Loucy (cell line): ENCODE measurements around the gene GATA1.

ENCODE experiments used
- H2AFZ ChIP-seq: fragments of 200-600 bp; sonication (generic); 2 replicates; pipeline ENCODE4 v1.6.0; 2016; ENCODE audit warnings: antibody characterized with exemption, mild to moderate bottlenecking, low read length, moderate library complexity
- H3F3A ChIP-seq: fragments of 200-600 bp; 2 replicates; pipeline ENCODE4 v1.6.0; 2016; ENCODE audit warnings: antibody characterized with exemption, low read depth, mild to moderate bottlenecking
- H3K27me3 ChIP-seq: fragments of 200-600 bp; sonication (generic); 2 replicates; pipeline ENCODE4 v1.6.1; 2014; ENCODE audit warnings: low read length, mild to moderate bottlenecking; ENCODE audit not compliant: insufficient read depth, poor library complexity, severe bottlenecking
- H3K36me3 ChIP-seq: fragments of 200-600 bp; sonication (generic); 2 replicates; pipeline ENCODE4 v1.6.1; 2016; ENCODE audit warnings: low read length; ENCODE audit not compliant: insufficient read depth
- H3K4me1 ChIP-seq: fragments of 200-600 bp; sonication (generic); 2 replicates; pipeline ENCODE4 v1.5.1; 2014; ENCODE audit warnings: low read length, mild to moderate bottlenecking; ENCODE audit not compliant: insufficient read depth, poor library complexity, severe bottlenecking
- H3K4me2 ChIP-seq: fragments of 200-600 bp; sonication (generic); 2 replicates; pipeline ENCODE4 v1.6.0; 2014; ENCODE audit warnings: antibody characterized with exemption, low read length, low read depth, mild to moderate bottlenecking; ENCODE audit not compliant: poor library complexity, severe bottlenecking
- H3K4me3 ChIP-seq: fragments of 200-600 bp; sonication (generic); 2 replicates; pipeline ENCODE4 v1.5.1; 2014; ENCODE audit warnings: low read length, mild to moderate bottlenecking, mixed read lengths; ENCODE audit not compliant: poor library complexity, severe bottlenecking
- H3K79me2 ChIP-seq: fragments of 200-600 bp; sonication (generic); 2 replicates; pipeline ENCODE4 v1.6.1; 2014; ENCODE audit warnings: low read length; ENCODE audit not compliant: insufficient read depth
- H3K9ac ChIP-seq: fragments of 200-600 bp; sonication (generic); 2 replicates; pipeline ENCODE4 v1.6.0; 2014; ENCODE audit warnings: mild to moderate bottlenecking, low read depth, low read length, moderate library complexity; ENCODE audit not compliant: poor library complexity, severe bottlenecking
- H3K9me2 ChIP-seq: fragments of 200-600 bp; sonication (generic); replicated peaks from 2 replicates; pipeline ENCODE4 v1.6.1; 2016; ENCODE audit warnings: low read depth, low read length, mixed read lengths
- H3K9me3 ChIP-seq: fragments of 200-600 bp; sonication (generic); 2 replicates; pipeline ENCODE4 v1.6.1; 2014; ENCODE audit warnings: mild to moderate bottlenecking, antibody characterized with exemption, low read length, low read depth; ENCODE audit not compliant: insufficient read depth
- H4K20me1 ChIP-seq: fragments of 200-600 bp; sonication (generic); 2 replicates; pipeline ENCODE4 v1.6.0; 2014; ENCODE audit warnings: antibody characterized with exemption, low read length, mild to moderate bottlenecking; ENCODE audit not compliant: insufficient read depth, poor library complexity, severe bottlenecking
- EZH2phosphoT487 ChIP-seq: fragments of 200-600 bp; IDR thresholded peaks from 2 replicates; pipeline ENCODE4 v1.6.1; 2018; ENCODE audit warnings: antibody characterized with exemption, mild to moderate bottlenecking, moderate library complexity, borderline replicate concordance
- TF ChIP-seq, protein P1 (sequence below): fragments of 200-600 bp; sonication (generic); conservative IDR thresholded peaks from 2 replicates; pipeline ENCODE4 v1.5.1; 2014; ENCODE audit warnings: mild to moderate bottlenecking, antibody characterized with exemption, low read length

The GATA1 gene

DNA sequence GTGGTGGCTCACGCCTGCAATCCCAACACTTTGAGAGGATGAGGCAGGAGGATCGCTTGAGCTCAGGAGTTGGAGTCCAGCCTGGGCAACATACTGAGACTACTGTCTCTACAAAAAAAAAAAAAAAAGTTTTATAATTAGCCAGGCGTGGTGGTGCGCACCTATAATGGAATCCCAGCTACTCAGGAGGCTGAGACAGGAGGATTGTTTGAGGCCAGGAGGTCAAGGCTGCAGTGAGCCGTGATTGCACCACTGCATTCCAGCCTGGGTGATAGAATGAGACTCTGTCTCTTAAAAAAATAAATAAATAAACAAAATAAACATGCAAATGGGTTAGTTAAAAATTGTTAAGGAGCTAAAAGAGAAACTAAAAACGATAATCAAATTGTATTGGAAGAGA, 17.2 kb upstream of the GATA1 start:
- no peaks in the 10 kb centered on the region for H3K9me3 ChIP-seq
- H2AFZ ChIP-seq = no peak overlapping the region
- no peaks in the 10 kb centered on the region for H3K27me3 ChIP-seq

DNA sequence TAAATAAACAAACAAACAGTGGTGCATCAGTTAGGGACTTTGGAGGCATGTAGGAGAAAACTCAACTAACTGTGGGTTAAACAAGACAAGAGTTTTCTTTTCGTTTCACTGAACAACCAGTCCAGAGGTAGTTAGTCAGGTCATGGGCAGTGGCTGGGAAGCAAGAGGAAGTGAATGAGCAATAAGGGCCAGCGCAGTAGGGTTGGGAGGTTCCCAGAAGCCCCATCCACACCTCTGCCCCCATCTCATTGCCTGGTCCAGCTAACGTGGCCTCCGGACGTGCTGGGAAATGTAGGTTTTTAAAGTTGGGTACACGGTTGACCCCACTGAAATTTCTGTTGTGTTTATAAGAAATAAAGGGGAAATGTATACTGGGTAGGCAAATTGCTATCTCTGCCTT, 16.1 kb upstream of the GATA1 start:
- Histone ChIP-seq H4K20me1 (no peaks in the 10 kb centered on the region), H3F3A (no peaks in the 10 kb centered on the region), H3K27me3 (no peaks in the 10 kb centered on the region), H3K9me3 (no peaks in the 10 kb centered on the region), H3K36me3 (no peaks in the 10 kb centered on the region), H2AFZ (no peak overlapping the region), H3K9me2 (no peaks in the 10 kb centered on the region), H3K4me1 (no peaks in the 10 kb centered on the region), H3K4me3 (no peak overlapping the region), H3K9ac (no peak overlapping the region), H3K79me2 (no peaks in the 10 kb centered on the region), H3K4me2 (no peak overlapping the region)
- TF ChIP-seq, protein P1, sequence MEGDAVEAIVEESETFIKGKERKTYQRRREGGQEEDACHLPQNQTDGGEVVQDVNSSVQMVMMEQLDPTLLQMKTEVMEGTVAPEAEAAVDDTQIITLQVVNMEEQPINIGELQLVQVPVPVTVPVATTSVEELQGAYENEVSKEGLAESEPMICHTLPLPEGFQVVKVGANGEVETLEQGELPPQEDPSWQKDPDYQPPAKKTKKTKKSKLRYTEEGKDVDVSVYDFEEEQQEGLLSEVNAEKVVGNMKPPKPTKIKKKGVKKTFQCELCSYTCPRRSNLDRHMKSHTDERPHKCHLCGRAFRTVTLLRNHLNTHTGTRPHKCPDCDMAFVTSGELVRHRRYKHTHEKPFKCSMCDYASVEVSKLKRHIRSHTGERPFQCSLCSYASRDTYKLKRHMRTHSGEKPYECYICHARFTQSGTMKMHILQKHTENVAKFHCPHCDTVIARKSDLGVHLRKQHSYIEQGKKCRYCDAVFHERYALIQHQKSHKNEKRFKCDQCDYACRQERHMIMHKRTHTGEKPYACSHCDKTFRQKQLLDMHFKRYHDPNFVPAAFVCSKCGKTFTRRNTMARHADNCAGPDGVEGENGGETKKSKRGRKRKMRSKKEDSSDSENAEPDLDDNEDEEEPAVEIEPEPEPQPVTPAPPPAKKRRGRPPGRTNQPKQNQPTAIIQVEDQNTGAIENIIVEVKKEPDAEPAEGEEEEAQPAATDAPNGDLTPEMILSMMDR = no peak
- no peak for TF ChIP-seq EZH2phosphoT487

More for the DNA sequence above, 17.2 kb upstream of the GATA1 start:
- Histone ChIP-seq H3K9me2 (no peaks in the 10 kb centered on the region), H3K9ac (no peak overlapping the region), H3F3A (no peaks in the 10 kb centered on the region), H3K79me2 (no peaks in the 10 kb centered on the region), H3K36me3 (no peaks in the 10 kb centered on the region), H3K4me2 (no peak overlapping the region), H4K20me1 (no peaks in the 10 kb centered on the region), H3K4me3 (no peak overlapping the region), H3K4me1 (no peaks in the 10 kb centered on the region)
- no peak for TF ChIP-seq EZH2phosphoT487
- TF ChIP-seq, protein P1 = no peak

DNA sequence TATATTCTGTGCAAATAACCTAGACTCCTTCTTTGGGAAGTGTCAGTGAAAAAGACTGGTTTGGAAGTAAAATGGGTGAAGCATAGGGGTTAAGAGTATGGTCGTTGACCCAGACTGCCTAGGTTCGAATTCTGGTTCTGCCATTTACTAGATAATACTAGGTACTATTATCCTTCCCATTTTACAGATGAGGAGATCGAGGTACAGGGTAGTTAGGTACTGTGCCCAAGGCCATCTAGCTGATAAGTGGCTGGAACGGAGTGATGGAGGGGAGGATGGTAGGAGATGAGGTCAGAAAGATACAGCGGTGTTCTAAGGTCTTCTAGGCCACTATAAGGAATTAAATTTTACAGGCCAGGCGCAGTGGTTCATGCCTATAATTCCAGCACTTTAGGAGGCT, 13.8 kb upstream of the GATA1 start:
- H3K79me2 ChIP-seq = no peaks in the 10 kb centered on the region
- no peaks in the 10 kb centered on the region for H3K27me3 ChIP-seq
- no peak for TF ChIP-seq EZH2phosphoT487
- TF ChIP-seq, protein P1 = no peak

More for the DNA sequence above, 13.8 kb upstream of the GATA1 start:
- no peaks in the 10 kb centered on the region for H3K9me2 ChIP-seq
- no peak overlapping the region for H3K9ac ChIP-seq
- no peak overlapping the region for H2AFZ ChIP-seq
- H3K4me1 ChIP-seq = no peaks in the 10 kb centered on the region
- no peak overlapping the region for H3K4me2 ChIP-seq
- no peak overlapping the region for H3K4me3 ChIP-seq
- H4K20me1 ChIP-seq = no peaks in the 10 kb centered on the region
- no peaks in the 10 kb centered on the region for H3K9me3 ChIP-seq
- no peaks in the 10 kb centered on the region for H3F3A ChIP-seq
- H3K36me3 ChIP-seq = no peaks in the 10 kb centered on the region
